GM18870 (cell line): ENCODE results near the gene CFAP92.
A peak's percentile ranks its signal among the peaks of the same experiment; 100 is the strongest.

Experiments
- ATAC-seq: cut with Tn5 transposase; IDR thresholded peaks from one replicate; pipeline ENCODE4 v1.9.1; 2021; ENCODE audit warnings: moderate library complexity; ENCODE audit not compliant: unreplicated experiment

Gene CFAP92

DNA sequence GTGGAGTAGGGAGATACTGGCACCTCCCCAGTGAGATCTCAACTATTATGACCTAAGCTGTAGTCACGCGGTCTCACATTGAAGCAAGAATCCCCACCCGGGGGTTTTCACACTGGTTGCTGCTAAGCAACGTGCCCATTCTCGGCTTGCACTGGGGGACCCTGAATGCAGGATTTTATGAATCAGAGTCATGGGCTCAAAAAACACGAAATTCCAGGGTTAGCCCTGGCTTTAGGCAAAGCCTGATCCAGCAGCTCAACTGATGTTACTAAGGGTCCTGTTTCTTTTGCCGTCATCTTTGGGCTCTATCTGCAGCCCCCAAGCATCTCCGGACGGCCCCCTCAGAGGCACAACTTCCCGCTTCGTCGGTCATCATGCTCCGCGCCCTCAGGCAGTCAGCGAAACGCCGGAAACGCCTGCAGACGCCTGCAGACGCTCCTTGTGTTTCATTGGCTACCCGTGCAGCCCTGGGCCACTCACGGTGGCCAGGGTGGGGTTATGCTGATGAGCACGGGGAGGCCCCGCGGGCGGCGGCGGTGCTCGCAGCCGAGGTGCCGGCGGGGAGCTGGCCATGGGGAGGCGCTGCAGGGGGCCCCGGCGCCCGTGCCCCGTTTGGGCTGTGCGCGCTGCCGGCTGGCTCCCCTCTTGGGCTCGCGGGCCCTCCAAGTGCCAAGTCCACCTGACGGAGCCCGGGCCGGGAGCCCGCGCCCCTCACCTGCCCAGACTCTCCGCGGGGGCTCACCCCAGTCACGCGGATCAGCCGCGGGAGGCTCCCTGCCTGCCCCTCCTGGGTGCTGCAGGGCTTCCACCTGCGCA, 33.1 kb upstream of the CFAP92 start:
- ATAC-seq, result peak; percentile 89

- ATAC-seq, result no peak
Measured at GRCh38 chr3:129025691-129026435, 32.0 kb upstream of the CFAP92 start.

DNA sequence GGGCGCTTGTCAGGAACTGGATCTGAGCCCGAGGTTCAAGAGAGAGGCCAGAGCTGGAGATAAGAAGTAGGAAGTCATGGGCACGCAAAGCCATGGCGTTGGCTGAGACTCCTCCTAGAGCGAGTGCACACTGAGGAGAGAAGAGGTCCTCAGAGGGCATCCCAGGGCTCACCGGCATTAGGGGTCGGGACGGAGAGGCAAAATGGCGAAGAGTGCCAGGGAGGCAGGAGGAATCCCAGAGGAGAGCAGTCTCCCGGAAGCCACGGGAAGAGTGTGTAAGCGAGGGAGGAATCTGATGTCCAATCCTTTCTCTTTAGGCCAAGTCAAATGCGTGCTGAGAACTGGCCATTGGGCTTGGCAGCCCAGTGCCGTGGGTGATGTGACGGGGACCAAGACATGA, 31.2 kb upstream of the CFAP92 start:
- ATAC-seq, result no peak

GRCh38 chr3:129023909-129024308, 30.0 kb upstream of the CFAP92 start:
- no peak for ATAC-seq

GRCh38 chr3:129023008-129023358, 29.1 kb upstream of the CFAP92 start:
- ATAC-seq, result no peak

- no peak for ATAC-seq
Measured at GRCh38 chr3:129022114-129023007, 28.5 kb upstream of the CFAP92 start.

DNA sequence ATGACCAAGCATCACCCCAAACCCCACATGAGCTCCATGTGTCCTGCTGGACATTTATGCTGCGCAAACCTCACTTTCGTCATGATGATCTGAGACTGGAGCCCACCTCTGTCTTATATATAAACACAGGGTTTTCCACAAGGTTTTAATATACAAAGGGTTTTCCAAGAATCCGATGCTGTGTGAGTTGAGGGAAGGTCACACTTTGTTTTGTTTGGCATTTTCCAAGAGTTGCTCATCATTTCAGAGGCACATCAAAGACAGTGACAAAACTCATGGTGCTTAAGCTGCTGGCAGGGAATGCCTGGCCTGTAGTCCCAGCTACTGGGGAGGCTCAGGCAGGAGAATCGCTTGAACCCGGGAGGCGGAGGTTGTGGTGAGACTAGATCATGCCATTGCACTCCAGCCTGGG, 27.3 kb upstream of the CFAP92 start:
- ATAC-seq, result no peak

DNA sequence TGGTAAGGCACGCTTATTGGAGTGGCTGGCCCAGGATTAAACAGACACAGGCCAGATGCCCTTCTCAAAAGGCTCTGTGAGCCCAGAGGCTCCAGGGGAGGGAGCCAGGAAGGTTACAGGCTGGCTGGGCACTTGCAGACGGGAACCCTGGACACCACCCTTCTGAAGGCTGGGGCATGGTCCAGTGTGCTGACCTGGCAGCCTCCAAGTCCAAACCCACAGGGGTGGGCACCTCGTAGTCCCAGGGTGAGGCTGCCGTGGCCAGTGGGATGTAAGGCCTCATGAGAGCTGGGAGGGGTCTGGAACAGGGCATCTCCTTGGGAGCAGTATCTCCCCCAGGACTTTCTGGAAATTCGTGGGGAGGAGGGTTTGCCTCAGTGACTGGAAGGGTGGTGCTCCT, 26.8 kb upstream of the CFAP92 start:
- no peak for ATAC-seq

GRCh38 chr3:129019266-129019665, 25.4 kb upstream of the CFAP92 start:
- no peak for ATAC-seq

- ATAC-seq, result no peak
Measured at GRCh38 chr3:129018751-129019150, 24.9 kb upstream of the CFAP92 start.

GRCh38 chr3:129018271-129018670, 24.4 kb upstream of the CFAP92 start:
- ATAC-seq, result no peak

DNA sequence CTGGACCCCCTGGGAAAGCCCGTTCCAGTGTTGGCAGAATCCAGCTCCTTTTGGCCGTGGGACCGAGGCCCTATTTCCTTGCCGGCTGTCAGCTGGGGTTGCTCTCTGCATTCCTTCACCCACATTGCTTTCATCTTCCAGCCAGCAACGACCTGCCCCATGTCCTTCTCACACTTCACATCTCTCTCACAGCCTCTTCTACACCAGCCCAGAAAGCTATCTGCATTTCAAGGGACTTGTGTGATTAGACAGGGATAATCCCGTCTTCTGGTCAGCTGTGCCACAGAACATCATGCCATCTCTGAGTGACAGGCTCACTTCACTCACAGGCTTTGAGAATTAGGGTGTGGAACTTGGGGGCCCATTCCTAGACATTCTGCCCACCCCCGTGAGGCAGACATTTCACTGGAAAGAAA, 23.6 kb upstream of the CFAP92 start:
- no peak for ATAC-seq

GRCh38 chr3:129016720-129017483, 23.0 kb upstream of the CFAP92 start:
- ATAC-seq, result no peak

DNA sequence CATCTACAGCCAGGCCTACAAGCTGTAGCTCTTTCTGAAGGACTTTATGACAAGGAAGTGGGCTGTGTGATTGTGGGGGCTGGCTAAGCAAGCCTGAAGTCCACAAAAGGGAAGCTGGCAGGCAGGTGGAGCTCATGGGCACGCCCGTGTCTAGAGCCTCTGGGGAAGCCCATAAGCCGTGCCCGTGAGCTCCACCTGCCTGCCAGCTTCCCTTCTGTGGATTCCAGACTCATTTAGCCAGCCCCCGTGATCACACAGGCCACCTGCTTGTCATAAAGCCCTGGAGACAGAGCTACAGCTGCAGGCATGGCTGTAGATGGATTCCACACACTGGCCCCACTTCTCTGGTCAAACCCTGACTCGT, 22.5 kb upstream of the CFAP92 start:
- no peak for ATAC-seq

- no peak for ATAC-seq
Measured at GRCh38 chr3:129015388-129016105, 21.7 kb upstream of the CFAP92 start.

DNA sequence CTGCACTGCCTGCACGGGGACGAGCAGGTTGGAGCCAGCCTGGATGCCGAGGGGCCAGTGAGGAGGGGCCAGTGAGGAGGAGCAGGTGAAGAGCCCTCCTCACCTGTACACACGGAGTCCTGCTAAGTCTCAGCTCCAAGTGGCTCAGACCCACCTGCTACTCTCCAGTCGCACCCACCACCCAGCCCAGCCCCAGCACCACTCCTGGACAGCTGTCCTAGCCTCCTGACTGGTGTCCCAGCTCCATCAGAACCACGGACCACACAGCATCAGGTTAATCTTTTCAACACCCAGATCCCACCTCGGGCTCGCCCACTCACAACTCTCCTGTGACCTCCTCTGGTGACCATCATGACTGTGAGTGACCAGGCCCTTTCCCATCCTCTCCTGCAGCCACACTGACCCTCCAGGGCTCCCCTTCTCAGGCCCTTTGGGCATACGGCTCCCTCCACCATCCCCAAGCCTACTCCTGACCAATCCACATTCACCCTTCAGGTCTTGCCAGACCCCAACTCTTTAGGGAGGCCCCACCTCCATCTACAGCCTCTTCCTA, 21.0 kb upstream of the CFAP92 start:
- no peak for ATAC-seq

GRCh38 chr3:129014148-129014547, 20.3 kb upstream of the CFAP92 start:
- no peak for ATAC-seq

DNA sequence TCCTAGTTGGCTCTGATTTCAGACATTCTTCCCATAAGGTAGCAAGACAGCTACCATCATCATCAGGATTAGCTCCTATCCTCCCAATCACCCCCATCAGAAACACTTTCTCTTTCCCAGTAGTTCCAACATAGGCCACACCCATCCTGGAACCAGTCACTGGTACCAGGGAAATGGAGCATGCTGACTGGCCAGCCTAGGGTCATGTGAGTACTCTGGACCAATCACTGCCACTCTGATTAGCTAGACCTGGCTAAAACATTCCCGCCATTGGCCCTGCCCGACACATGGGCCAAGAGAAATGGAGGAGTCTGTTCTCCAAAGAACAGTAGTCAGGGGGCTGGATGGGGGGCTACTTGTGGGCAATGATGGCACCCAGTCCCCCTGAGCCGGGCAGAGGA, 19.6 kb upstream of the CFAP92 start:
- no peak for ATAC-seq

DNA sequence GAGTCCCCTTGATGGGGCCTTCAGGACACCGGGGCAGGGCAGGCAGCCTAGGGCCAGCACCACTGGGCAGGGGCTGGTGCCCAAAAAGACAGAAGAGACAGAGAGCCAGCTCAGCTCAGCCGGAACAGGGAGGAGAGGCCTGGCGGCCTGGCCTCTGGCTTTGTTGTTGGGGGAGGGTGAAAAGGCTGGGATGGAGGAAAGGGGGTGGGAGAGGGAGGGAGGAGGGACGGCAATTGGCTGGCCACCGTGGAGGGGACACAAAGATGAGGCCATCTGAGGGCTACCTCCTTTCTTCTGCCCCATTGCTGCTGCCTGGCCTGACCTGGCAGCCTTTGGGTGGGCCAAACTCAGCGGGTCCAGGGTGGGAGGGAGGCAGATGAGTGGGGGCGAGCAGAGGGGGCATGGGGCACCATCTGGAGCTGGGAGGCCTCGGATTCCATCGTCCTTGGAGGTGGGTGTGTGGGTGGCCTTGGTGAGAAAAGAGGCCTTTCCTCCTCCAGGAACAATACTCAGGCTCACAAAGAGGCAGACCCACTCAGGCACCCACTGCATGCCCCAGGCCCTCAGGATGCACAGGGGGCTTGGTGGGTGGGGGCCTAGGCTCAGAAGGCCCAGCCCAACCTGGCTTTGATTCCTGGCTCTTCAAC, 16.6 kb upstream of the CFAP92 start:
- no peak for ATAC-seq
